DOHH2 (cell line): ENCODE results near the gene NUDT4.

ENCODE experiments used
- H3F3A ChIP-seq: fragments of 200-600 bp; sonication (generic), shearing (Covaris generic); 2 replicates; pipeline ENCODE4 v1.6.0; 2016; ENCODE audit warnings: antibody characterized with exemption, mild to moderate bottlenecking; ENCODE audit not compliant: control insufficient read depth, insufficient read depth
- H3K27ac ChIP-seq: fragments of 200-600 bp; sonication (generic); 2 replicates; pipeline ENCODE4 v1.5.1; 2014; ENCODE audit warnings: low read depth, mild to moderate bottlenecking, low read length, moderate library complexity
- H3K27me3 ChIP-seq: fragments of 200-600 bp; sonication (generic); 2 replicates; pipeline ENCODE4 v1.6.1; 2014; ENCODE audit warnings: mild to moderate bottlenecking, low read length, mixed read lengths; ENCODE audit not compliant: control insufficient read depth
- H3K36me3 ChIP-seq: fragments of 200-600 bp; sonication (generic); 2 replicates; pipeline ENCODE4 v1.6.1; 2014; ENCODE audit warnings: mild to moderate bottlenecking, low read length, moderate library complexity, mixed read lengths; ENCODE audit not compliant: control insufficient read depth
- H3K4me1 ChIP-seq: fragments of 200-600 bp; sonication (generic); 2 replicates; pipeline ENCODE4 v1.6.1; 2014; ENCODE audit warnings: mild to moderate bottlenecking, low read length, mixed read lengths; ENCODE audit not compliant: control insufficient read depth
- H3K4me2 ChIP-seq: fragments of 200-600 bp; sonication (generic); 2 replicates; pipeline ENCODE4 v1.6.0; 2014; ENCODE audit warnings: mild to moderate bottlenecking, low read length, moderate library complexity
- H3K4me3 ChIP-seq: fragments of 200-600 bp; sonication (generic); 2 replicates; pipeline ENCODE4 v1.5.1; 2014; ENCODE audit warnings: mild to moderate bottlenecking, low read length, mixed read lengths
- H3K79me2 ChIP-seq: fragments of 200-600 bp; sonication (generic); 2 replicates; pipeline ENCODE4 v1.6.1; 2014; ENCODE audit warnings: mild to moderate bottlenecking, low read length, mixed read lengths; ENCODE audit not compliant: control insufficient read depth
- H3K9me2 ChIP-seq: fragments of 200-600 bp; sonication (generic); replicated peaks from 2 replicates; pipeline ENCODE4 v1.6.1; 2014; ENCODE audit warnings: mild to moderate bottlenecking, low read length, mixed read lengths; ENCODE audit not compliant: control insufficient read depth
- H3K9me3 ChIP-seq: fragments of 200-600 bp; sonication (generic); 2 replicates; pipeline ENCODE4 v1.6.1; 2014; ENCODE audit warnings: antibody characterized with exemption, low read length, mixed read lengths; ENCODE audit not compliant: control insufficient read depth, insufficient read depth
- H4K20me1 ChIP-seq: fragments of 200-600 bp; sonication (generic); 2 replicates; pipeline ENCODE4 v1.6.0; 2014; ENCODE audit warnings: low read depth, mild to moderate bottlenecking, antibody characterized with exemption, low read length, moderate library complexity; ENCODE audit not compliant: control insufficient read depth, insufficient read depth
- EZH2phosphoT487 ChIP-seq: fragments of 200-600 bp; sonication (generic); IDR thresholded peaks from 2 replicates; pipeline ENCODE4 v1.6.1; 2017; ENCODE audit warnings: borderline replicate concordance, mild to moderate bottlenecking, antibody characterized with exemption, low read length, moderate library complexity, mixed read lengths
- TF ChIP-seq, protein P1 (sequence below): fragments of 200-600 bp; sonication (generic); IDR thresholded peaks from one replicate; pipeline ENCODE4 v1.5.1; 2014; ENCODE audit warnings: antibody characterized with exemption, mild to moderate bottlenecking, low read depth, low read length; ENCODE audit not compliant: poor library complexity, severe bottlenecking

NUDT4 gene

DNA sequence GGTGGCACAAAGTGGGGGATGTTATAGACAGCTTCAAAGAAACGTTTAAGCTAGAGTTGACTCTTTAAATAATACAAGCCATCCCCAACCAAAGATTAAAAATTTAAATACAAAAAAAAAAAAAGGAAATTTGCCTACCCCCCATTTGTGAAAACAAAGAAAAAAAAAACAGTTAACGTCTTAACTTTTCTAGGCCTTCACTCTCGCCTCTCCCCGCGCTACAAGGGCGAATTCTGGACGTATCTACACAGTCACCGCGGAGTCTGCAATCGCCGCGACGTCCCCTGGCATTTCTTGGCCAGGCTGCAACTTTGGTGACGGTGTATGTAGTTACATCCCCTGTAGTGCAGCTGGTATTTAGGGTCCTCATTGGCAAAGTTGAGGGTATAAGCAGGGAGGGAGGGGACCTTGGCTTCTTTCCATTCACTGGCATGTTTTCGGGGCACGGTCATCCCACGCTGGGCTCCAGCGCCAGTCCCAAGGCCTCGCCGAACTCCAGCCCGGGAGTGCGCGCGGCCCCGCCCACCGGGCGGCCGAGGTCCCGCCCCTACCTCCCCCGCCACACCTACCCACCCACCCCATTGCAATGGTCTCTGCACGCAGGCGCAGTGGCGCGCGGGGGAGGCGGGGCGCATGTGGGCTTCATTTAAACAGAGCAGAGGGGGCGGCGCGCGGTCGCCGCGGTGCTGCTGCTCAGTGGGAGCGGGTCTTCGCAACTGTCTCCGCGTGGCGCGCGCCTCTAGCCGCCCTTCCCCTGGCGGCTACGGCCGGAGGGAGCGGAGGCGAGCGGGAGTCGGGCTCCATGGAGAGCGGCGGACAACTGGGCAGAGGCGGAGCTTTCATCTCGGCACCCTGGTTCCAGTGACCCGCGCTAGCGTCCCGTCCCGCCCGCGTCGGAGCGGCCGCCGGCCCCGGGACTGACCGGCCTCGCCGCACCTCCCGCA, at the start of gene NUDT4:
Gene NUDT4, plus strand, starts transcription at position 674 of the 944 bp plus-strand sequence. CDS start 398 bp downstream, outside the sequence.
- peaks cover 34% of the 10 kb centered on the region for H3K4me1 ChIP-seq

DNA sequence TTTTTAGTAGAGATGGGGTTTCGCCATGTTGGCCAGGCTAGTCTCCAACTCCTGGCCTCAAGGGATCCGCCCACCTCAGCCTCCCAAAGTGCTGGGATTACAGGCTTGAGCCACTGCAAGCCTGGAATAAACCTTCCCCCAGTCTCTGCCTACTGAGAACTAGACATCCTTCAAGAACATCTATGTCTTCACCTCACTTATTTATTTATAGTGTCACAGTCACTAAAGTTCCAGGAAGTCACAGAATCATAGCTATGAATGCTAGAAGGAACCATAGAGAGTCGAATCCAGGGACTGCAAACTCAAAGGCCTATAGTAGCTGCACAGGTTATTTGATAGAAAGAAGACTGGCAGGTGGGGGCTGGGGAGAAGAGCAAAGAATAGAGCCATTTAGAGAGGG, 44.7 kb upstream of the NUDT4 start:
- Histone ChIP-seq H3K4me2 (no peak overlapping the region), H3K9me3 (no peaks in the 10 kb centered on the region), H3K36me3 (no peaks in the 10 kb centered on the region), H3K27ac (no peak overlapping the region), H3K79me2 (no peaks in the 10 kb centered on the region), H3K4me1 (no peaks in the 10 kb centered on the region), H3K9me2 (no peaks in the 10 kb centered on the region), H3K27me3 (no peaks in the 10 kb centered on the region), H3F3A (no peaks in the 10 kb centered on the region), H4K20me1 (no peaks in the 10 kb centered on the region), H3K4me3 (no peak overlapping the region)
- TF ChIP-seq, protein P1, sequence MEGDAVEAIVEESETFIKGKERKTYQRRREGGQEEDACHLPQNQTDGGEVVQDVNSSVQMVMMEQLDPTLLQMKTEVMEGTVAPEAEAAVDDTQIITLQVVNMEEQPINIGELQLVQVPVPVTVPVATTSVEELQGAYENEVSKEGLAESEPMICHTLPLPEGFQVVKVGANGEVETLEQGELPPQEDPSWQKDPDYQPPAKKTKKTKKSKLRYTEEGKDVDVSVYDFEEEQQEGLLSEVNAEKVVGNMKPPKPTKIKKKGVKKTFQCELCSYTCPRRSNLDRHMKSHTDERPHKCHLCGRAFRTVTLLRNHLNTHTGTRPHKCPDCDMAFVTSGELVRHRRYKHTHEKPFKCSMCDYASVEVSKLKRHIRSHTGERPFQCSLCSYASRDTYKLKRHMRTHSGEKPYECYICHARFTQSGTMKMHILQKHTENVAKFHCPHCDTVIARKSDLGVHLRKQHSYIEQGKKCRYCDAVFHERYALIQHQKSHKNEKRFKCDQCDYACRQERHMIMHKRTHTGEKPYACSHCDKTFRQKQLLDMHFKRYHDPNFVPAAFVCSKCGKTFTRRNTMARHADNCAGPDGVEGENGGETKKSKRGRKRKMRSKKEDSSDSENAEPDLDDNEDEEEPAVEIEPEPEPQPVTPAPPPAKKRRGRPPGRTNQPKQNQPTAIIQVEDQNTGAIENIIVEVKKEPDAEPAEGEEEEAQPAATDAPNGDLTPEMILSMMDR = no peak
- no peak for TF ChIP-seq EZH2phosphoT487

More for the DNA sequence above, at the start of gene NUDT4:
- Histone ChIP-seq H3K79me2 (peaks cover 43% of the 10 kb centered on the region), H3K4me3 (peak within 1 kb of the TSS; percentile 85), H4K20me1 (peaks cover 9% of the 10 kb centered on the region; the same call in 1 of the 2 replicates), H3K4me2 (peak within 1 kb of the TSS; percentile 90), H3K36me3 (peaks cover 8% of the 10 kb centered on the region), H3K27me3 (no peaks in the 10 kb centered on the region), H3K27ac (peak within 1 kb of the TSS; percentile 67), H3K9me3 (no peaks in the 10 kb centered on the region), H3F3A (0 out of 2 replicates have a peak, but pooled peaks cover 4% of the 10 kb centered on the region), H3K9me2 (no peaks in the 10 kb centered on the region)
- TF ChIP-seq, protein P1 = no peak
- TF ChIP-seq EZH2phosphoT487 = no peak

GRCh38 chr12:93333828-93334227, 43.9 kb upstream of the NUDT4 start:
- Histone ChIP-seq H3K4me3 (no peak overlapping the region), H3F3A (no peaks in the 10 kb centered on the region), H3K4me2 (no peak overlapping the region), H3K27me3 (no peaks in the 10 kb centered on the region), H4K20me1 (no peaks in the 10 kb centered on the region), H3K36me3 (no peaks in the 10 kb centered on the region), H3K27ac (no peak overlapping the region), H3K4me1 (no peaks in the 10 kb centered on the region), H3K9me2 (no peaks in the 10 kb centered on the region), H3K9me3 (no peaks in the 10 kb centered on the region), H3K79me2 (no peaks in the 10 kb centered on the region)
- TF ChIP-seq, protein P1 = no peak
- no peak for TF ChIP-seq EZH2phosphoT487
